Trophoblast cell (in vitro differentiated cells and primary cell): Measurements from ENCODE around the gene PPP1R12B.

ENCODE experiments used
- DNase-seq, 2 donors: peaks; one replicate each; pipeline ENCODE4 v3.0.0-alpha.2; 2016
- H2AFZ ChIP-seq: 2 replicates; pipeline ENCODE4 v1.6.1; 2013; ENCODE audit warnings: low read length, moderate library complexity, mild to moderate bottlenecking; ENCODE audit not compliant: insufficient read depth, poor library complexity
- H2AK5ac ChIP-seq: 2 replicates; pipeline ENCODE4 v1.6.1; 2013; ENCODE audit warnings: mild to moderate bottlenecking, low read length
- H2BK120ac ChIP-seq: 2 replicates; pipeline ENCODE4 v1.6.1; 2013; ENCODE audit warnings: low read length, mild to moderate bottlenecking, moderate library complexity; ENCODE audit not compliant: insufficient read depth, poor library complexity
- H2BK12ac ChIP-seq: 2 replicates; pipeline ENCODE4 v1.6.1; 2013; ENCODE audit warnings: mild to moderate bottlenecking, low read length, moderate library complexity
- H2BK5ac ChIP-seq: 2 replicates; pipeline ENCODE4 v1.6.1; 2013; ENCODE audit warnings: low read length, low read depth, moderate library complexity, mild to moderate bottlenecking; ENCODE audit not compliant: poor library complexity
- H3K14ac ChIP-seq: 2 replicates; pipeline ENCODE4 v1.6.1; 2013; ENCODE audit warnings: mild to moderate bottlenecking, low read length
- H3K18ac ChIP-seq: 2 replicates; pipeline ENCODE4 v1.6.1; 2013; ENCODE audit warnings: mild to moderate bottlenecking, low read length
- H3K23ac ChIP-seq: 2 replicates; pipeline ENCODE4 v1.6.1; 2013; ENCODE audit warnings: low read length
- H3K27ac ChIP-seq: 2 replicates; pipeline ENCODE4 v1.5.1; 2013; ENCODE audit warnings: low read depth, mild to moderate bottlenecking, inconsistent platforms, low read length, moderate library complexity
- H3K27me3 ChIP-seq: 2 replicates; pipeline ENCODE4 v1.6.1; 2013; ENCODE audit warnings: inconsistent platforms, mild to moderate bottlenecking, low read length, moderate library complexity; ENCODE audit not compliant: insufficient read depth
- H3K36me3 ChIP-seq, 2 experiments: 1 replicate in 1 of 2; 2 replicates in 1 of 2; pipeline ENCODE4 v1.6.1; 2013; ENCODE audit warnings: low read length in 2 of 2, mild to moderate bottlenecking in 2 of 2, moderate library complexity in 1 of 2; ENCODE audit not compliant: insufficient read depth in 2 of 2, control insufficient read depth in 1 of 2
- H3K4ac ChIP-seq: 2 replicates; pipeline ENCODE4 v1.6.1; 2013; ENCODE audit warnings: low read depth, mild to moderate bottlenecking, low read length, moderate library complexity
- H3K4me1 ChIP-seq, 2 experiments: 1 replicate in 1 of 2; 2 replicates in 1 of 2; pipeline ENCODE4 v1.6.1; 2013; ENCODE audit warnings: low read length in 2 of 2, mild to moderate bottlenecking in 2 of 2, moderate library complexity in 1 of 2; ENCODE audit not compliant: insufficient read depth in 2 of 2, control insufficient read depth in 1 of 2
- H3K4me2 ChIP-seq: 2 replicates; pipeline ENCODE4 v1.6.1; 2013; ENCODE audit warnings: inconsistent platforms, mild to moderate bottlenecking, low read length, moderate library complexity
- H3K4me3 ChIP-seq: 2 replicates; pipeline ENCODE4 v1.5.1; 2013; ENCODE audit warnings: mild to moderate bottlenecking, low read depth, low read length, inconsistent platforms
- H3K79me1 ChIP-seq: one replicate; pipeline ENCODE4 v1.6.1; 2013; ENCODE audit warnings: low read length
- H3K79me2 ChIP-seq: 2 replicates; pipeline ENCODE4 v1.6.1; 2013; ENCODE audit warnings: low read length, mild to moderate bottlenecking; ENCODE audit not compliant: control insufficient read depth, insufficient read depth, poor library complexity
- H3K9ac ChIP-seq: 2 replicates; pipeline ENCODE4 v1.6.1; 2013; ENCODE audit warnings: mild to moderate bottlenecking, low read length
- H3K9me3 ChIP-seq: 2 replicates; pipeline ENCODE4 v1.6.1; 2013; ENCODE audit warnings: low read depth, mild to moderate bottlenecking, control low read depth, inconsistent platforms, low read length; ENCODE audit not compliant: insufficient read depth
- H4K12ac ChIP-seq: 2 replicates; pipeline ENCODE4 v1.6.1; 2013; ENCODE audit warnings: low read depth, mild to moderate bottlenecking, low read length, moderate library complexity
- H4K8ac ChIP-seq: 2 replicates; pipeline ENCODE4 v1.6.1; 2013; ENCODE audit warnings: low read depth, mild to moderate bottlenecking, low read length, moderate library complexity
- H4K91ac ChIP-seq: one replicate; pipeline ENCODE4 v1.6.1; 2013; ENCODE audit warnings: low read depth, mild to moderate bottlenecking, low read length, moderate library complexity
- WGBS: extraction: QIAGEN DNeasy Blood & Tissue Kit; methylation state at CpG from one replicate; pipeline ENCODE4 v1.1.7; 2013; ENCODE audit warnings: missing lambda C conversion rate; ENCODE audit not compliant: insufficient read length, insufficient coverage; ENCODE audit errors: extremely low coverage; 5-methylcytosine and 5-hydroxymethylcytosine counted together

The PPP1R12B gene

DNA sequence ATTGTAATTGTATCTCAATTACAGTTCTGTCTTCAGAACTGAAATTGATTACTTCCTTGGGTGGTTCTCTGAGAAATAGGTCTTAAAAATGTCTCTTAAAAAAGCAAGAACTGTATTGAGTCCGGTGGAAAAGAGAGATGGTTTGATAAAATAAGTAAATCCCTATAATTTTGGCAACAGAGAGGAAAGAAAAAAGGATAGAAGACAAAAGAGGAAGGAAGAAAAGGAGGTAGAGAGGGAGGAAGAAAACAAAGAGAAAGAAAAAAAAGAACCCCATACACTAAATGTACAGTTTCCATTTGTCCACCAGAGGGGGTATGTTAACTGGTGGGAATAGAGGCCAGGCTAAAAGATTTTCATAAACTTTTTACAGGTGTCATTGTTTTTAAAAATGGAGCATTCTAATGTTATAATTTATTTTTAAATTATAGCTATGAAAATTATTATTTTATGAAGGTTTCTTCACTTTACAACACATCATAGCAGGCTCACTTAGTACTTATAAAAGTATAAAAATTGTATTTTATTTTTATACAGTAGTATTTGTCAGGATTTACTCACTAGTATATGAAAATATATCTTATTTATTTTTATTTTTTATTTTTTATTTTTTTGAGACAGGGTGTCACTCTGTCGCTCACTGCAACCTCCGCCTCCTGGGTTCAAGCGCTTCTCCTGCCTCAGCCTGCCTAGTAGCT lies 4.7 kb upstream of the PPP1R12B start:
- H2BK12ac ChIP-seq, result no peak overlapping the region
- H2BK5ac ChIP-seq, result no peak overlapping the region
- no peak overlapping the region for H3K23ac ChIP-seq
- H4K12ac ChIP-seq, result no peak overlapping the region
- H2BK120ac ChIP-seq, result no peak overlapping the region
- peaks cover 0 to 2% of the 10 kb centered on the region in 2 experiments for H3K4me1 ChIP-seq
- no peak overlapping the region for H3K18ac ChIP-seq
- no peak overlapping the region for H3K9ac ChIP-seq
- no peaks in the 10 kb centered on the region for H3K36me3 ChIP-seq
- H3K4me2 ChIP-seq, result no peak overlapping the region
- no peak overlapping the region for H3K4me3 ChIP-seq
- H3K27ac ChIP-seq, result no peak overlapping the region
- H2AK5ac ChIP-seq, result no peak overlapping the region
- H3K79me2 ChIP-seq, result peaks cover 2% of the 10 kb centered on the region
- no CpG with 5 or more reads among the region's 4 CpGs for WGBS
- H4K91ac ChIP-seq, result no peak overlapping the region
- H3K14ac ChIP-seq, result no peak overlapping the region
- peak in 1 of 2 donors; percentile 74 for DNase-seq
- H3K9me3 ChIP-seq, result no peaks in the 10 kb centered on the region
- no peak overlapping the region for H2AFZ ChIP-seq
- no peaks in the 10 kb centered on the region for H3K27me3 ChIP-seq
- H3K79me1 ChIP-seq, result peaks cover 5% of the 10 kb centered on the region
- H4K8ac ChIP-seq, result no peak overlapping the region
- H3K4ac ChIP-seq, result no peak overlapping the region

DNA sequence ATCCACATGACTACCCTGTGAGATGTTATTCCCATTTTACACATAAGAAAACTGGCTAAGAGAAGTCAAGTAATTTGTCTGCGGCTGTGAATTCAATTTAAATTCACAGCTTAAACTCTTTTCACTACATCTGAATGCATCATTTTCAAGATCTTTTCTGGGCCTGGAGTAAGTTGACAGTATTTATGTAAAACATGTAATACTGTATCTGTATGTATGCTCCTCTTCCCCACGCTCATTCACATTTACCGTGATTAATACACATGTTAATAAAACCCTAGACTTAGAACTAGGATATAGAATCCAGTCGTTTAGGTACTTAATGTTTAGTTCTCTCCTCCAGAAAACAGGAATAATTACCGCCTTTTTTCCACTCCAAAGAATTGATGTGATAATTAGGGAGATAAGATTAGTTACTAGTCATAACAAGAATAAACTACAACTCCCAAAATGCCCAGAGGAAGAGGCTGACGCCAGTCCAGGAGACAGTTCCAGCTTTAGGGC lies 442 bp upstream of the PPP1R12B start:
- Histone ChIP-seq H3K4me3 (no peak overlapping the region), H3K36me3 (no peaks in the 10 kb centered on the region), H4K12ac (no peak overlapping the region), H4K91ac (no peak overlapping the region), H3K79me1 (peaks cover 5% of the 10 kb centered on the region), H2AK5ac (no peak overlapping the region), H3K79me2 (peaks cover 5% of the 10 kb centered on the region), H2AFZ (no peak overlapping the region), H3K27ac (no peak overlapping the region), H3K14ac (no peak overlapping the region), H4K8ac (no peak overlapping the region), H3K23ac (no peak overlapping the region), H3K27me3 (no peaks in the 10 kb centered on the region), H2BK5ac (no peak overlapping the region), H3K4me2 (no peak overlapping the region), H3K18ac (no peak overlapping the region), H2BK12ac (no peak overlapping the region), H2BK120ac (no peak overlapping the region), H3K9ac (no peak overlapping the region), H3K9me3 (no peaks in the 10 kb centered on the region), H3K4me1 (no peaks in the 10 kb centered on the region), H3K4ac (no peak overlapping the region)
- WGBS, result no CpG with 5 or more reads among the region's 6 CpGs
- DNase-seq, result no peak

DNA sequence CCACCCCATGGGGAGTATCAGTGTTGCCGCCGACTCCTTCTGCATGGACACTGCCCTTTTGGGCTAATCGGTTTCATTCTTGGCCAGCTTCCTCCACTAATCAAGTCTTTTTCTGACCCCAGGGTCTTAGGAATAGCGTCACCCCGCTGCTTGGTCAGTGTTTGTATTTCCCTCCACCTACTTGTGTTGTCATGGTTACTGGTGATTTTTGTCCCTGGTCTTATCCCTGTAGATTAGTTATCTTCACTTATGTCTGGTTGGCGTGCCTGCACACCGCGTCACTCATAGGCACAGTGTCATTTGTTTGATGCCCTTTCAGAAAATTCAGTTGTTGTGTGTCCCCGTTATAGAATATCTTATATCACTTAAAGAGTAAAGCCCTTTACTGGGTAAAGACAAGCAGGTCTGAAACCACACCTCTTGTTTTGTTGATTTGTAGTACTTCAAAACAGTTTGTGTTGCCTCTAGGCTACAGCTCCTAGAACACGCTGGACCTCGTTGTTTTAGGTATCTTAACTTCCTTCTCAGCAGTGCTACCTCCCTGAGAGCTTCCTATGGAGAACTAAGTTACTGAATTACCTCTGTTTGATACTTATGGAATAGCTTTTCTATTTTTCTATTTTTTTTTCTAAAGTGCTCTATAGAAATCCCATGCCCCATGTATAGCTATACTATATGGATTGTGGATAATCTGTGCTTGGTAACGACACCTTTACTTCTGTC lies 868 bp downstream of the PPP1R12B start:
- DNase-seq, result peak; percentile 67 to 92
- Histone ChIP-seq H3K27me3 (no peaks in the 10 kb centered on the region), H3K36me3 (no peaks in the 10 kb centered on the region), H3K23ac (no peak overlapping the region), H2BK5ac (peak overlapping the region; percentile 73), H2AFZ (peak overlapping the region; percentile 93), H3K4ac (peak overlapping the region; percentile 20), H3K18ac (peak overlapping the region; percentile 64), H4K91ac (no peak overlapping the region), H3K79me2 (peaks cover 5% of the 10 kb centered on the region), H3K4me2 (peak overlapping the region; percentile 87), H3K79me1 (peaks cover 5% of the 10 kb centered on the region), H3K4me1 (no peaks in the 10 kb centered on the region), H2AK5ac (no peak overlapping the region), H2BK12ac (no peak overlapping the region), H3K9me3 (no peaks in the 10 kb centered on the region), H2BK120ac (peak overlapping the region; percentile 75), H3K9ac (peak overlapping the region; percentile 91), H3K4me3 (peak overlapping the region; percentile 99), H3K14ac (no peak overlapping the region), H4K8ac (peak overlapping the region; percentile 89), H3K27ac (no peak overlapping the region), H4K12ac (no peak overlapping the region)
- no CpG with 5 or more reads among the region's 12 CpGs for WGBS

DNA sequence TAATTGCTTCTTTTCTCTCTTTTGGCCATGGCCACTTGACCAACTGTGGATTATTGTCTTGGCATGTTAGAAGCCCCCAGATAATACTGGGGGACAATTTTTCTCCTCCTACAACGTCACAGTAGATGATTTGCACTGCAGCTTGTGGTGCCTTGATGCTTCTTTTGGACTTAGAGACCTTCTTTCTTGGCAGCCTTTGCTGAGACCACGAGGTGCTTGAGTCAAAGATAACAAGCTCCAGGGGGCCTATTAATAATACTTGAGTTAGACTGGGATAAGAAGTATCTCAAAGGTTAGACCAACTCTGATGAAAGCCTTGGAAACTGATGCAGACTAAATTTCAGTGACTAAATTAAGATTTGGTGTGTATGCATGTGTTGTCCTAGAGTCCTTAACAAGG lies 3.2 kb downstream of the PPP1R12B start:
- no peaks in the 10 kb centered on the region for H3K9me3 ChIP-seq
- no peak overlapping the region for H2BK12ac ChIP-seq
- H3K18ac ChIP-seq, result no peak overlapping the region
- no peak overlapping the region for H3K9ac ChIP-seq
- no peak overlapping the region for H3K4me2 ChIP-seq
- H3K27me3 ChIP-seq, result no peaks in the 10 kb centered on the region
- H3K79me2 ChIP-seq, result peaks cover 5% of the 10 kb centered on the region
- no peak for DNase-seq
- no peak overlapping the region for H2BK5ac ChIP-seq
- H3K36me3 ChIP-seq, result no peaks in the 10 kb centered on the region
- no peak overlapping the region for H4K12ac ChIP-seq
- no peak overlapping the region for H2AFZ ChIP-seq
- no peak overlapping the region for H4K91ac ChIP-seq
- WGBS, result no CpG with 5 or more reads among the region's 2 CpGs
- no peak overlapping the region for H3K4ac ChIP-seq
- no peak overlapping the region for H3K4me3 ChIP-seq
- no peak overlapping the region for H2AK5ac ChIP-seq
- no peak overlapping the region for H3K14ac ChIP-seq
- H3K4me1 ChIP-seq, result peaks cover 0 to 4% of the 10 kb centered on the region in 2 experiments
- H3K79me1 ChIP-seq, result peaks cover 5% of the 10 kb centered on the region
- no peak overlapping the region for H3K23ac ChIP-seq
- no peak overlapping the region for H2BK120ac ChIP-seq
- no peak overlapping the region for H3K27ac ChIP-seq
- H4K8ac ChIP-seq, result no peak overlapping the region
